Ramos (cell line): ENCODE data around the gene KRTAP9-4.
"Not testable (repeated sequence)": the region's sequence is repeated elsewhere in the genome, so short reads cannot be mapped to it uniquely, and the experiment has no call there.

ENCODE experiments used
- in situ Hi-C: fragments of 300-500 bp; cut with MboI; formaldehyde crosslinking; loops from one replicate; pipeline ENCODE4 v1.14.3; 2022; ENCODE audit warnings: low sequenced_read_pairs; ENCODE audit not compliant: unreplicated experiment

The KRTAP9-4 gene

GRCh38 chr17:41249637-41250240 is at the start of gene KRTAP9-4:
TSS of gene KRTAP9-4 (plus strand) at chr17:41249687. CDS start at chr17:41249721, 34 bp downstream.
- in situ Hi-C loops: not testable (repeated sequence)

GRCh38 chr17:41211845-41212466 is 37.5 kb upstream of the KRTAP9-4 start:
- in situ Hi-C loops: no loop called here

- in situ Hi-C loops: no loop called here
These were observed 36.8 kb upstream of the KRTAP9-4 start for GRCh38 chr17:41212524-41213169.

GRCh38 chr17:41215681-41216080 is 33.8 kb upstream of the KRTAP9-4 start:
- in situ Hi-C loops: no loop called here

- in situ Hi-C loops: no loop called here
These were observed 25.7 kb upstream of the KRTAP9-4 start for GRCh38 chr17:41223821-41224220.

GRCh38 chr17:41226051-41226450 is 23.4 kb upstream of the KRTAP9-4 start:
- in situ Hi-C loops: no loop called here

- in situ Hi-C loops: not testable (repeated sequence)
These were observed 22.8 kb upstream of the KRTAP9-4 start, which contains the start of gene KRTAP9-2 for GRCh38 chr17:41226598-41227095. TSS of gene KRTAP9-2 (plus strand) at chr17:41226648. CDS start at chr17:41226655, 7 bp downstream.

GRCh38 chr17:41230094-41230493 is 19.4 kb upstream of the KRTAP9-4 start:
- in situ Hi-C loops: no loop called here

- in situ Hi-C loops: no loop called here
These were observed 17.8 kb upstream of the KRTAP9-4 start for GRCh38 chr17:41231731-41232130.

GRCh38 chr17:41232399-41233105 is 16.9 kb upstream of the KRTAP9-4 start, which contains the start of gene KRTAP9-3:
TSS of gene KRTAP9-3 (plus strand) at chr17:41232449. CDS start at chr17:41232502, 53 bp downstream.
- in situ Hi-C loops: not testable (repeated sequence)

- in situ Hi-C loops: not testable (repeated sequence)
These were observed 12.4 kb upstream of the KRTAP9-4 start for GRCh38 chr17:41237116-41237515.

- in situ Hi-C loops: not testable (repeated sequence)
These were observed 11.5 kb upstream of the KRTAP9-4 start, which contains the start of gene KRTAP9-8 for GRCh38 chr17:41237949-41238437. TSS of gene KRTAP9-8 (plus strand) at chr17:41237999. CDS start at chr17:41238052, 53 bp downstream.

- in situ Hi-C loops: not testable (repeated sequence)
These were observed 2.3 kb upstream of the KRTAP9-4 start for GRCh38 chr17:41246995-41247787.

- in situ Hi-C loops: no loop called here
These were observed 1.8 kb downstream of the KRTAP9-4 start for GRCh38 chr17:41251261-41251660.

- in situ Hi-C loops: no loop called here
These were observed 5.4 kb downstream of the KRTAP9-4 start for GRCh38 chr17:41254861-41255260.

GRCh38 chr17:41255381-41256290 is 6.1 kb downstream of the KRTAP9-4 start, which contains the start of gene KRTAP9-9:
TSS of gene KRTAP9-9 (plus strand) at chr17:41255384.
- in situ Hi-C loops: not testable (repeated sequence)

- in situ Hi-C loops: no loop called here
These were observed 6.8 kb downstream of the KRTAP9-4 start for GRCh38 chr17:41256291-41256685.

GRCh38 chr17:41258406-41258805 is 8.9 kb downstream of the KRTAP9-4 start:
- in situ Hi-C loops: no loop called here
